Retinal pigment epithelial cell (primary cell): ENCODE data around the gene OOSP1.
"Not testable (repeated sequence)": the region's sequence is repeated elsewhere in the genome, so short reads cannot be mapped to it uniquely, and the experiment has no call there.

Experiments used
- DNase-seq: peaks from one replicate; pipeline ENCODE4 v3.0.0-alpha.2; 2010; ENCODE audit warnings: low read depth
- H3K4me3 ChIP-seq: 2 replicates; pipeline ENCODE4 v1.5.1; 2011; ENCODE audit warnings: mild to moderate bottlenecking, low read length, control low read depth, moderate library complexity
- TF ChIP-seq, protein P1 (sequence below): conservative IDR thresholded peaks from 2 replicates; pipeline ENCODE4 v1.5.1; 2011; ENCODE audit warnings: low read depth, low read length, control low read depth, inconsistent platforms

Gene OOSP1

DNA sequence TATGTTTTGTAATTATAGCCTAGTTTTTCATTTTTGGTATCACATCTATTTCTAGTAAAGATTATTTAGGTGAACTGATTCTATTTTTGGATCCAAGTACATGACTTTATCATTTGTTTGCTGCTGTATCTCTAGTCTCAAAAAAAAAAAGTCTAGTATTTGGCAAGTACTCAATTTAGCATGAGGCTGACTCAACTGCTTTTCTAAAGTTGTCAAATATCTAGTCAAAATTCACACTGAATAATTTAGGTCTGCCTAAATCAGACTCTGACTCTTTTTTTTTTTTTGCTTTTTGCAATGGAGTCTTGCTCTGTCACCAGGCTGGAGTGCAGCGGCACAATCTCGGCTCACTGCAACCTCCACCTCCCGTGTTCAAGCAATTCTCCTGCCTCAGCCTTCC, 28.0 kb downstream of the OOSP1 start:
- H3K4me3 ChIP-seq, result no peak overlapping the region
- TF ChIP-seq, protein P1, sequence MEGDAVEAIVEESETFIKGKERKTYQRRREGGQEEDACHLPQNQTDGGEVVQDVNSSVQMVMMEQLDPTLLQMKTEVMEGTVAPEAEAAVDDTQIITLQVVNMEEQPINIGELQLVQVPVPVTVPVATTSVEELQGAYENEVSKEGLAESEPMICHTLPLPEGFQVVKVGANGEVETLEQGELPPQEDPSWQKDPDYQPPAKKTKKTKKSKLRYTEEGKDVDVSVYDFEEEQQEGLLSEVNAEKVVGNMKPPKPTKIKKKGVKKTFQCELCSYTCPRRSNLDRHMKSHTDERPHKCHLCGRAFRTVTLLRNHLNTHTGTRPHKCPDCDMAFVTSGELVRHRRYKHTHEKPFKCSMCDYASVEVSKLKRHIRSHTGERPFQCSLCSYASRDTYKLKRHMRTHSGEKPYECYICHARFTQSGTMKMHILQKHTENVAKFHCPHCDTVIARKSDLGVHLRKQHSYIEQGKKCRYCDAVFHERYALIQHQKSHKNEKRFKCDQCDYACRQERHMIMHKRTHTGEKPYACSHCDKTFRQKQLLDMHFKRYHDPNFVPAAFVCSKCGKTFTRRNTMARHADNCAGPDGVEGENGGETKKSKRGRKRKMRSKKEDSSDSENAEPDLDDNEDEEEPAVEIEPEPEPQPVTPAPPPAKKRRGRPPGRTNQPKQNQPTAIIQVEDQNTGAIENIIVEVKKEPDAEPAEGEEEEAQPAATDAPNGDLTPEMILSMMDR, result no peak
- no peak for DNase-seq

DNA sequence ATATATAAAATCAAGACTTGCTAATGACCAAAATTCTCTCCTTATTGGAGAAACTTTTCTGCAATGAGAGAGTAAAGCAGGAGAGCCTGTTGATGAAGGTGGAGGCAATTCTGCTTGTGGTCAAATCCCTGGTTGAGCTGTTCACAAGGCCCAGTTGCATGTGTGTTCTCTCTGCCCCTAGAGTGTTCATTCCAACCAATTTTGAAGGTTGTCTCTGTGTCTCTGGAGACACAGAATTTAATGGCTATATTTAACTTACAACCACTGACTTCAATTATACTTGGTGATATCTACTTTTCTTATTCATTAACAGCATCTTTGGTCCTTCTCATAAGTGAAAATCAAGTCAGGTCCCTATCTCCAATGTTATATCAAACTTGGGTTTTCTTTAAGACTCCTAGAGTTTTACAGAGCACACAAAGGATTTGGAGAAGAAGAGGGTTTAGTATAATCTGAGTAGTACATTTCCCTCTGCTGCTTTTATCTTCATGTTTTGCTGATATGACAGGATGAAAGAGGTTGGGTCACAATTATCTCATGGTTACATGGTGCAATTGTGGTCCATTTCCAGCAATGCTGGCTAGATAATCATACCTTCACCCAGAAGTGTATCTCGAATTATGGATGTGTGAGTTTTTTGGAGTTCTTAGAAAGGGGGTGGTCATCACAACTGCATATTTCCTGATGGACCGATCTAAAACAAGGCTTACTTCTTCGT, 29.6 kb downstream of the OOSP1 start:
- TF ChIP-seq, protein P1, result no peak
- DNase-seq, result no peak
- no peak overlapping the region for H3K4me3 ChIP-seq

DNA sequence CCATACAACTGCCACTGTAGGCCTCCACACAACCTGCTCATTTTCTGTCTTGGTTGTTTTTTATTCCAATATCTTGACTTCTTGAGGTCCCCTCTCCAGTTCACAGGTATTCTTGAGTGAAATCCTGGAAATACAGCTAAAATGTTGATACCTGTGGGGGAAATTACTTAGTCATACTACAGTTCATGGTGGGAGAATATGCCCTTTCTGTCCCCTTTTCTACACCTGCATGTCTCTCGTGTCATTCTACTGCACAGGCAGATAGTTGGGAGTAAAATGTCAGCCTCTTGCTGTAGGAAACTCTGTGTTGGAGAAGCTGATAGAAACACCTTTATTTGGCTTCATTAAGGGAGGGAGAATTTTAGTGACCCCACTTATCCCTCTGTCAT, 30.2 kb downstream of the OOSP1 start:
- DNase-seq, result no peak
- TF ChIP-seq, protein P1, result no peak
- H3K4me3 ChIP-seq, result no peak overlapping the region

DNA sequence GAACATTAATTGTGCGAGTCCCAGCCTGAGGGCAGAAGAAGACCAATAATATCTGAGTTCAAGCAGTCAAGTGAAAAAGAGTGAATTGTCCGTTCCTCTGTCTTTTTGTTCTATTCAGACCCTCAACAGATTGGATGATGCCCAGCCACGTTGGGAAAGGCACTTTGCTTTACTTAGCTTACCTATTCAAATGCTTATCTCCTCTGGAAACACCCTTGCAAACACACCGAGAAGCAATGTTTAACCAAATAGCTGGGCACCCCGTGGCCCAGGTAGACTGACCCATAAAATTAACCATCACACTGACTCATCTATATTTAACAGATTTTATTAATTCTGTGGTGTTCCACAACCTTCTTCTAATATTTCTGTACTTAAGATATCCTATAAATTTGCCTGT, 34.9 kb downstream of the OOSP1 start:
- DNase-seq, result no peak
- TF ChIP-seq, protein P1, result no peak

DNA sequence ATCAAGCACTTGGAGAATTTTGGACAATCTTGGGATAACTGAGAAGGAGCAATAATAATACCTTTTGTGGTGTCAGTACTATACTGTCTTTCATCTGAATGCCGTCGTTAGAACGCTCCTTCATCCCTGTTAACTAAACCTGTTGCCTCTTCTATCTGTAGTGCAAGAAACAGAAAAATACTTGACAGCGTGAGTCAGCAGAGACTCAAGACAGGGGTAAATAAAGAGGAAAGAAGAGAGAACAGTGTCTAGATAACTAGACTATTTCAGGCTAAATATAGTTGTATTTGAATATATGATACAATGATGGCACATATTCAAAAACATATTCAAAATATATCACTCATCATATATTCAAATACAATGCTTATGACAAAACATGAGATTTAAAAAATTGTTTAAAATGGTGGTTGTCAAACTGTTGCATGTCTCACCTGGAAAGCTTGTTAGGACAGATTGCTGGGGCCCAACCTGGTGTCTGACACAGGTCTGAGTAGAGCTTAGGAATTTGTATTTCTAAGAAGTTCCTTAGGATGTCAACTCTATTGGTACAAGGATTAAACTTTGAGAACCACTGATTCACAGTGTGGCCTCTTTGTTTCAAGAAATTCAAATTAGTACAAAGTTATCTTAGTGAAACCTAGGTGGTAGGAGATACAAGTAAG, 43.0 kb downstream of the OOSP1 start:
- TF ChIP-seq, protein P1, result no peak
- H3K4me3 ChIP-seq, result no peak overlapping the region
- no peak for DNase-seq

More for the DNA sequence above, 34.9 kb downstream of the OOSP1 start:
- no peak overlapping the region for H3K4me3 ChIP-seq

DNA sequence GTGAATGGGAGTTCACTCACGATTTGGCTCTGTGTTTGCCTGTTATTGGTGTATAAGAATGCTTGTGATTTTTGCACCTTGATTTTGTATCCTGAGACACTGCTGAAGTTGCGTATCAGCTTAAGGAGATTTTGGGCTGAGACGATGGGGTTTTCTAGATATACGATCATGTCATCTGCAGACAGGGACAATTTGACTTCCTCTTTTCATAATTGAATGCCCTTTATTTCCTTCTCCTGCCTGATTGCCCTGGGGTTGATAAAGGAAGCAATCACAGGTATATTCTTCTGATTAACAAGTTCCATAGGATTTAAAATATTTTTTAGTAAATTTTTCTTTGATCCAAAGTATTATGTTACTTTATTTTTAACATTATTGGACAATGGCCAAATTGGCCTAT, 43.8 kb downstream of the OOSP1 start:
- H3K4me3 ChIP-seq, result not testable (repeated sequence)

DNA sequence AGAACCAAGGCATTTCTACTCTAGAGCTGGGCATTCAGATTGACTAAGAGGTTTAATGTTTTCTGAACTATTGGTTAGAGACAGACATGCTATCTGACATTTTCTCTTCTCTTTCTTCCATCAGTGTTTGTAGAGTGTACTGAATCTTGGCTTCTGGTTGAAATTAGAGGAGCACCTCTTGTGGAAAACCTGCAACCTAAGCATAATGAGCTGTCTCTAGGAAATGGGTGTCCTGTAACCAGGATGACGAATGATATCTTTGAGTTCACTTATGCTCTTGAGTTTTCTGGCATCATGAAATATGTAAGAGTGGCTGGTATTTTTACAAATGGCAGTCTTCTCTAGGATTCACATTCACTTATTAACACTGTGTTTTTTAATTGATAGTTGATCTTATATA, 45.0 kb downstream of the OOSP1 start:
- TF ChIP-seq, protein P1, result no peak
- no peak for DNase-seq

More for the DNA sequence above, 43.8 kb downstream of the OOSP1 start:
- DNase-seq, result not testable (repeated sequence)

More for the DNA sequence above, 45.0 kb downstream of the OOSP1 start:
- H3K4me3 ChIP-seq, result no peak overlapping the region
